HG03097 (cell line): Measurements from ENCODE around the gene WDR35.

Experiments
- ATAC-seq: cut with Tn5 transposase; IDR thresholded peaks from one replicate; pipeline ENCODE4 v1.9.1; 2021; ENCODE audit not compliant: unreplicated experiment, low FRiP score

The WDR35 gene

DNA sequence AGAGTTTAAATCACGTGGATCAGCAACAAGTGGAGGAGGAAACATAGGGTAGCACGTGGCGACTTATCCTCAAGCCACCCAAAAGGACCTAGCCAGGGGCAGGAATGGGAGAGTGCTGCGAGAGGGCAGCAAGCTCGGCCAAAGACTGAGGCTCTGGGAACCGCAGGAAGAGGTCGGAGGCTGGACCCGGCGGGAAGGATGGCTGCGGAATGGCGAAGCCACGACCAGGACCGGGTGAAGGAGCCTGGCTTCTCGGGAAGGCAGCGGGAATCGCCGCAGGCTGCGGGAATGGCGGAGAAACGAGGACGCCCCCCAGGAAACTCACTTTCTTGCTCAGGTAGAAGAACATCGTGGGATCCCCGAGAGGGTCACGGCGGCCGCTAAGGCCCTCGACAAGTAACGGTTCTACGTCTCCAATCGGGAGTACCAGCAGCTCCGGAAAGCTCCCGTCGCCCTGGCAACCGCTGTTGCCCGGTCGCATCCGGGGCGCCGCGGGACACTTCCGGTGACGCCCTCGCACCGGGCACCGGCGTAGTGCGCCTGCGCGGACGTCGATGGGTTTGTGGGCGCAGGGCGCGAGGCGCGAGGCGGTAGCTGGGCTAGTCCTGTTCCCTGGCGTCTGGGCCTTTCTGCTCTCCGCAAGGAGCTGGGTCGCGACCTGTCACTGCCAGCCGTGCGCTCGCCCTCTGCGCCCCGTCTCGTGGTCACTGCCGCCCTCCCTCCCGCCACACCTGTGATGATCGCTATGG is at the start of gene WDR35:
TSS of gene WDR35 (minus strand) at position 439 of the 749 bp plus-strand sequence. CDS start at position 349, 90 bp downstream.
- ATAC-seq = peak; percentile 94

DNA sequence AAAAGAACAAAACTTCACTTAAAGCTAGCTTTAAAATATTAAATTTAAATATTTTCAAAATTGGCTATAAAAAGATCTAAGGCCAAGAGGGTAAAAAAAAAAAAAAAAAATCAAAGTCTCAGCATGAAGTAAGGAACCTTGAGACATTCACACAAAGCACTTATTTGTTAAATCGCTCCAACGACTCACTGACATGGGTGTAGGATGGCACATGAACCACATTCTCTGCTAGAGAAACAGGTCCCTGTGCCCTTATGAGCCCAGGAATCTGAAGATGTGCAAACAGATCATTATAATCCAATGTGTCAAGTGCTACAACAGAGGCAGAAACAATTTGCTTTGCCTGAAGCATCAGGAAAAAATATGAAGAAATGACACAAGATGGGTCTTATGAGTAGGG is 47.8 kb upstream of the WDR35 start:
- no peak for ATAC-seq

DNA sequence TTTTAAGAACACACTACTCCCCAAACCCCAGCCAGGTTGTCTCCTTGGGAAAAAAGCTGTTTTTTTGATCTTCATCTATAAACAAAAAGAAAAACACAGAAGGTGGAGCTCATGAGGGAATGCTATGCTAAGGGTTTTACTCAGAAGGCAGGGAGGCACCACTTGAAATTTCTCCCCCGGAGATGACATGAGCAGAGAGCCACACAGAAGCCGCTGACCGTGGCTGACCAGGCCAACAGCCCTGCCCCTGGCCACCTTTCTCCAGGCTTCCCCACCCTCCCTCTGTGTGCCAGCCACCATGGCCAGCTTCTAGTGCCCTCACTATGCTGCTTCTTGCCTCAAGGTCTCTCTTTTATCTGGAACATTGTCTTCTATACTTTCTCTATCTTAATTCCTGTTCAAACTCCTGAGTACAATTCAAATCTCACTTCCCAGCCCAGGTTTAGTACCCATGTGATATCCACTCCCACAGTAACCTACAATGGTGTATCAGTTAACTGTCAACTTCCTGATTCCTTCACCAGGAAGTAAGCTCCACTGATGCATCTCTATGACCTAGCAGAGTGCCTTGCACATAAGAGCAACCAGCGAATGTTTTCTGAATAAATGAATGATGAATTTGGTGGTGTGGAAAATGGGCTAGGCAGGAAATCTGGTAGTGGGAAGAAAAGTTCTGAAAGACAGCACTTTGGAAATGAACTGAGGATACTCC is 46.2 kb upstream of the WDR35 start:
- ATAC-seq = no peak

DNA sequence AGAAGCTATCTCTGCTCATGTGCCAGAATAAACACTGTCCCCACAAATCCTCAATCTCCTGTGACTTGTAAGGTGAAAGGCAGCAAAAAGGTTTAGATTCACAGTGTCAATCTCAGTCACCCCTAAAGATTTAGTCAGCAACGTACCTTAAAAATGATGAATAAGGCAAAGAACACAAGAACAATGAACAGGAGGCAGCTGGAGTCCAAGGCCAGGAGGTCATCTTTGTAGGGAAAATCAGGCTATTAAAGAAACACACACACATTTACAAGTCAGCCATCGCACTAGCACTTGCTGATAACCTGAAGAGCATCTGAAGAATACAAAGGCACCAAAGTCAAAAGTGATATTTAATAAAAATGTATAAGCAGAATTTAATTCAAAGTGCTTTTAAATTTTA is 44.9 kb upstream of the WDR35 start:
- no peak for ATAC-seq

DNA sequence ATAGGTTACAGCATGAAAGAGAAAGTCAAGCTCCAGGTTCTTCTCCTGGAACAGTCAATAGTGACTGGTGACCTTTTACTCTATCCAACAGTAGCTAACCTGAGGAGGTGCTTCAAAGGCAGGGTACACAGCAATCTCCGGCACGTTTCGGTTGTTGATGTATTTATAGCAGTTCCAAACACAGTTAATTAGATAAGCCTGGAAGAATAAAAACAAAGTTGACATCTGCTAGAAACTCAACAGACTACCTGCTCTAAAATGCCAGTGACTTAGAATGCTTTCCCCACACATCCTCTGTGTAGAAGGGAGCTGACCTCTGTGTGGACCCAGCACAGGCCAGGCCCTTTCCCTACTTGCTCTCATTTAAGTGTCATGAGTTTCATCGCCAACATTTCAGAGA is 44.3 kb upstream of the WDR35 start:
- ATAC-seq = no peak

DNA sequence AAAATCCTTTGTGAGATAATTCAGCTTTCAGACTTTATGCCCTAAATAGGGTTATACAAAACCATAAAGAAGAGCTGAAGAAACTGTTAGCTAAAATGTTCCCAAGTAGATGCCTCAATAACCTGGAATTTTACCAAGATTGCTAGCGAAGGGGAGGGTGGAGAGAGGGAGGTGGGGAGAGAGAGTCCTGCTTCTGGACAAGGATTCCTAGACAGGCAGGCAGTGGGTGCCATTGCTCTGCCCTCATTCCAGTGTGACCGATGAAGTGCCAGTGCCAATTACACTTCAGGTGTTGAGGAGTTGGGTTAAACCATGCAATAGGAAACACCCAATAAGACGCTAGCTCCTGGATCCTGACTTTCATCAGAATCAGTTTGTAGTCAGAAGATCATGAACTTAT is 43.4 kb upstream of the WDR35 start:
- ATAC-seq = no peak

DNA sequence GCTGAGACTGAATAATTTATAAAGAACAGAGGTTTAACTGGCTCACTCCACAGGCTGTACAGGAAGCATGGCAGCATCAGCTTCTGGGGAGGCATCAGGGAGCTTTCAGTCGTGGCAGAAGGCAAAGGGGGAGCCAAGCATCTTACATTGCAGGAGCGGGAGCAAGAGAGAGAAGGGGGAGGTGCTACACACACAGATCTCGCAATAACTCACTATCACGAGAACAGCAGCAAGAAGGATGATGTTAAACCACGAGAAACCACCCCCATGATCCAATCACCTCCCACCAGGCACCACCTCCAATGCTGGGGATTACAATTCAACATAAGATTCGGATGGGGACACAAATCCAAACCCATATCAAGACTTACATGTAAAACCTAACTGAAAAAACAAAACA is 40.3 kb upstream of the WDR35 start:
- ATAC-seq = no peak

DNA sequence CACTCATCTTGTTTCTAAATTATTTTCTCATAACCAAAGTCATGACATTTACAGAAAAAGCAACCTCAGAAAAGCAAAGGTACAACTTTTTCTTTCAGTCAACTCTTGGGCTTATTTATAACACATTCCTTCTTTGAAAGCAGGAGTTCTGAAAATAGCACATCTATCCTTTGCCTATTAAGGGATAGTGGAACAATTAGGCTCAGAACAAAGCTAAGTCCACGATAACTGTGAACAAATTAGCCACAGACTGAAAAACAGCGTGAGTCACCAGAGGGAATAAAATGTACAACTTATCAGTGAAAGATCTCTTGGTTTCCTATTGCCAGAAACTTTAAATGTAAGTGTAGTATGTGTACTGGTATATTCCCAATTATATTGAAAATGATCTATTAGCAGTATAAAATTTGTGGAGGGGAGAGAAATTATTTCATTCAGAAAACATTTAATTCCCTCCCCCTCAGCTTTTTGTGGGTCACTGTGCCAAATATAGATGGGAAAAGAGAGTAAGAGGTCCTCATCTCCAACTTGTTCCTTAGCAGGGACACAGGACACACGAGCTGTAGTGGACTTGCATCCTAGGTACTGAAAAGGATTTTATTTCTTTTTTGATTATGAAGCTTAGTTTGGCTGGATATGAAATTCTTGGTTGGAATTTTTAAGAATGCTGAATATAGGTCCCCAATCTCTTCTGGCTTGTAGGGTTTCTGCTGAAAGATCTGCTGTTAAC is 38.0 kb upstream of the WDR35 start:
- no peak for ATAC-seq

DNA sequence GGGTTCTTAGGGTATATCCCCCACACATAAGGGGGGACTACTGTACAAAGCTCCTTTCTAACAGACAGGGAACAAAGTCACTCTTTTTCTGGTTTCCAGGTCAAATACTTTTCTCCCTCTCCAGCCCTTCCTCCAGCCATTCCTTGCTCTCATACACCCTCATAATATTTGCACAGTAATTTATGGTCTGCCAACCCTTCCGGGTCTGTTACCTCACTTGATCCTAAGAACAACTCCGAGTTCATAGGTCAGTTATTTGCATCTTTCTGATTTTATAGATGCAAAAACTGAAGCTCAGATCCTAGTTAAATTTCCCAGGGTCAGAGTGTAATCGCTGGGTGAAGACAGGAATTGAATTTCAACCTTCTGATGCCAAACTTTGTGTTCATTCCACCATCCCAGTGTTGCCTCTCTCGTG is 37.4 kb upstream of the WDR35 start:
- ATAC-seq = no peak

DNA sequence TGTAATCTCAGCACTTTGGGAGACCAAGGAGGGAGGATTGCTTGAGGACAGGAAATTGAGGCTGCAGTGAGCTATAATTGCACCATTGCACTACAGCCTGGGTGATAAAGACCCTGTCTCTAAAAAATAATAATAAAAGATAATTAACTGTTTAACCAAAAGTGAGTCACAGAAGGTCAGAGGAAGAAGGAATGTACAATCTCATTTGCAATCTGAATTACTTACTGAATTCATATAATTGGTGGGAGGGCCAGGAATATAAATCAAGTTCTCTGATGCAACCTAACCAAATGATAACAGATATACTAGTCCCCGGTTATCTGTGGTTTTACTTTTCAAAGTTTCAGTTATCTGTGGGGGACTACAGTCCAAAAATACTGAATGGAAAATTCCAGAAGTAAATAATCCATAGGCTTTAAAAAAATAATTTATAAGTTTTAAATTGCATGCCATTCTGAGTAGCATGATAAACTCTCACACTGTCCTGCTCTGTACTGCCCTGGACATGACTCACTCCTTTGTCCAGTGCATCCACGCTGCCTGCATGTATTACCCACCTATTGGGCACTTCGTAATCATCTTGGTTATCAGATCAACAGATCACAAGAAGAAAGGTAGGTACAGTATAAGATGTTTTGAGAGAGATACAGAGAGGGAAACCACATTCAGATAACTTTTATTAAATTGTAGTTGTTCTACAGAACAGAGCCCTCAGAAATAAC is 35.3 kb upstream of the WDR35 start:
- ATAC-seq = no peak

DNA sequence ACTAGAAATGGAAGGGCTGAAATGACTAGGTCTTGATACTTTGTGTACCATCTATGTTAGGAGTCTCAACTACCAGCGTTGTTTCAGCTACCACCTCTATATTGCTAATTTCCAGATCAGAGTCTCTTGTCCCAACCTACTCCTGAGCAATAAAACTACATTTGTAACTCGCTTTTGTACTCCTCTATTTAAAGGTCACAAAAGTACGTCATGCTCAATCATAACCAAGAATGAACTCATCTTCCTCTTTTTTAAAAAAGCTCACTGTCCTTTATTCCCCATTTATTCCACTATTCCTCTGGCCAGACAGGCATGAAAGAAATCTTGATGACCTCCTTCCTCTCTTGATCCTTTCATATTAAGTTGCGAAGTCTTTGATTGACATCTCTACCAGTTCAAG is 33.8 kb upstream of the WDR35 start:
- ATAC-seq = no peak

DNA sequence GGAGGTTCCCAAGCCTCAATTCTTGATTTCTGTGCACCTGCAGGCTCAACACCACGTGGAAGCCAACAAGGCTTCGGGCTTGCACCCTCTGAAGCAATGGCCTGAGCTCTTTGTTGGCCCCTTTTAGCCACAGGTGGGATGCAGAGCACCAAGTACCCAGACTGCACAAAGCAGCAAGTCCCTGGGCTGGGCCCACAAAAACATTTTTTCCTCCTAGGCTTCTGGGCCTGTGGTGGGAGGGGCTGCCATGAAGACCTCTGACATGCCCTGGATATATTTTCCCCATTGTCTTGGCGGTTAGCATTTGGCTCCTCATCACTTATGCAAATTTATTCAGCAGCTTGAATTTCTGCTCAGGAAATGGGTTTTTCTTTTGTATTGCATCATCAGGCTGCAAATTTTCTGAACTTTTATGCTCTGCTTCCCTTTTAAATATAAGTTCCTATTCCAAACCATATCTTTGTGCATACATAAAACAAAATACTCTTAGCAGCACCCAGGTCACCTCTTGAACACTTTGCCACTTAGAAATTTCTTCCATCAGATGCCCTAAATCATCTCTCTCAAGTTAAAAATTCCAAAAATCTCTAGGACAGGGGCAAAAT is 31.6 kb upstream of the WDR35 start:
- ATAC-seq = no peak

DNA sequence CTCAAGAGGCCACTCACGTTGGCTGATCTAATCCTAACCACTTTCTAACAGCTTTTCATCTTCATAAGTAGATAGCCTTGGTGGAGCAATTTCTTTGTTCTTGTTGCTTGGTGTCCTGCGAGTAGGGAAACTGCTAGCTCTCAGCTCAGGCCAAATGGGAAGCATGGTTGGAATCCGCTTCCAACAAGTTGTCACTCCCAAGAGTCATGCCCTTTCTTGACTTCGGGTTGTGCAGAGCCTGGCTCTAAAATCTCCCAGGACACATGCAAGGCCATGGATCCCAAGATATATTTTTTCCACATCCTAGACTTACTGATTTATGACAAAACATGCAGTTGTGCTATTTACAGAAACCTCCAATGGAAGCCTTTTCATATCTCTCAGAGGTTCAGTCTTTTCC is 29.8 kb upstream of the WDR35 start:
- no peak for ATAC-seq

DNA sequence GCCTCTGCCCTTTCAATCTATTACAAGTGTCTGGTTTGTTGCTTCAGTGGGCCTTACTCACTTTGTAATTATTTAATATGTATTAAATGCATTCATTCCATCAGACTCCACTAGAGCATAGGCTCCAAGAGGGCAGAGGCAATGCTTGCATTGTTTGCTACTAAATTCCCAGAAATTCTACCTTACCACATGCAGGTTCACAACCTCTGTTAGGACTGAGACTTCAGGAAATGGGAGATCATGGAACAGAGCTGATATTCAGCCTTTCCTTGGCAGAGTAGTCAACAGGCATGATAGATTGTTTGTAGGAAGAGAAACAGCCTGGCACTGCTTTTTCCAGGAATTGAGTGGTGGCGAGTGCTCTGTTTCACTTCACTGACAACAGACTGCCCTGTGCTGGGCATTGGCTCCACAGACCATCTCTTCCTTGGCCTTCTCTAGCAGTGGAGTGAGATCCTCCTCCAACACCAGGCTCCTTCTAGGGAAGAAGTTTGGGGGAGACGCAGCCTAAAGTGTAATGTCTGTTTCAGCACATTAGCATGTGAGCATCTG is 28.8 kb upstream of the WDR35 start:
- no peak for ATAC-seq

DNA sequence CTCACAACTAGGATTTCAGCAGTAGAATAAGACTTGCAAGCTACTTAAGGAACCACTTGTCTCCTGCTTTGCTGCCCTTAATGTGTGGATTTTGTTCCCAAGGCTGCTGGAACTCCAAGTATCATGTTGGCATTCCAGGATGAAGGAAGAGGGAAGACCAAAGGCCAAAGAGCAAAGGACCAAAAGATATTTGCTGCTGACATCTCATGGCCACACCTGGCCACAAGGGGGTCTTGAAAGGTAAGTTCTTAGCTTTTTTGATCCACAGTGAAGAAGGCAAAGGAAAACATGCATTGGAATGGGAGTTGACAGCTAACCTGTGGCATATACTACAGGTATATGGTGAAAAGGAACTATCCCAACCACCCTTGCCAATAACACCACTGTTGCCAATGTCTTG is 26.4 kb upstream of the WDR35 start:
- ATAC-seq = no peak

DNA sequence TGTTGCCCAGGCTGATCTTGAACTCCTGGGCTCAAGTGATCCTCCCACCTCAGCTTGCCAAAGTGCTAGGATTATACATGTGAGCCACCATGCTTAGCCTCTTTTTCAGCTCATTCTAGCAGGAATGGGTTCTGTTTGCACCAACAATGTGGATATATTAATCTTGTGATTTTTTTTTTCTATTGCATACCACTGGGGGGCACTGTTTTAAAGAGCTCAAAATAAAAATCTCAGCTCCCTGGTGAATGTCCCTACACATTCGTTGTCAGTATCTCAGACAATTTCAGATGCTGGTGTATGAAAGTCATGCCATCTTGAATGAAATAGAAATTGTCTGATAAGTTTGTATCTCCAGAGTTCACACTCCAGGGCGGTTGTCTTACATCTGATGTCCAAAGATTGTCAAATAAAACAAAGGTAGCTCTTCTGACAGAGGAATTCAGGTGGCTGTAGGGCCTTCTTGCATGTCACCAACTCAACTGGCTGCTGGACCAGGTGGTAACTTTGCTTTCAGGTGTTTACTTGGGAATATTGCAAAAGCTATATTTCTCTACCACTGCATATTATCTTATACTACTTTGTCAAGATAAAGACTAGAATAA is 25.7 kb upstream of the WDR35 start:
- no peak for ATAC-seq

DNA sequence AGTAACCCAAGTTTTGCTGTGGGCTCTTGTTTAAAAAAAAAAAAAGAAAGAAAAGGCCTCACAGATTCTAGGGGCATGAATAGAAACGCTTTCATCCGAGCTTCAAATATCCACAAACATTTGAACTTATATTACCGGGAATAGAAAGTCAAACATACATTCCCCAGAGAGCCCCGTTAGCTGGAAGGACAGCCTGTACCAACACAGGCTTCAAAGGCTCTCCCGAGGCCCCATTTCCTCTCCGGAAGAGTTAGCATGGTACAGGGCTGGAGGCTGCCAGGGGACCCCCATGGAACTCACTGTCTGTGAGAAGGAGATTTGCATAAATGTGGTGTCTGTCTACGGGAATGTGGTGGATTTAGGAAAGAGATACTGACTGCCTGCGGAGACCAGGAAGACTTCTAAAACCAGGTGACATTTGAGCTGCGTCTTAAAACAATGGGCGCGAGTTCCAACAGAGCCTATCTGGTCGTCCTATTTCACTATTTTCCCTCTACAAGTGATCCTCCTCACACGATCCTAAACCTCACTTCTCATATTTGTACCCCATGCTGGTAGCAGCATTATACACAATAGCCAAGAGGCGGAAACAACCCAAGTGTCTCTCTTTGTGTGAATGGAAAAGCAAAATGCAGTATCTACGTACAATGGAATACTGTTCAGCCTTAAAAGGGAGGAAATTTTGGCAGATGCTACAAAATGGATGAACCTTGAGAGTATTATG is 23.4 kb upstream of the WDR35 start:
- no peak for ATAC-seq

DNA sequence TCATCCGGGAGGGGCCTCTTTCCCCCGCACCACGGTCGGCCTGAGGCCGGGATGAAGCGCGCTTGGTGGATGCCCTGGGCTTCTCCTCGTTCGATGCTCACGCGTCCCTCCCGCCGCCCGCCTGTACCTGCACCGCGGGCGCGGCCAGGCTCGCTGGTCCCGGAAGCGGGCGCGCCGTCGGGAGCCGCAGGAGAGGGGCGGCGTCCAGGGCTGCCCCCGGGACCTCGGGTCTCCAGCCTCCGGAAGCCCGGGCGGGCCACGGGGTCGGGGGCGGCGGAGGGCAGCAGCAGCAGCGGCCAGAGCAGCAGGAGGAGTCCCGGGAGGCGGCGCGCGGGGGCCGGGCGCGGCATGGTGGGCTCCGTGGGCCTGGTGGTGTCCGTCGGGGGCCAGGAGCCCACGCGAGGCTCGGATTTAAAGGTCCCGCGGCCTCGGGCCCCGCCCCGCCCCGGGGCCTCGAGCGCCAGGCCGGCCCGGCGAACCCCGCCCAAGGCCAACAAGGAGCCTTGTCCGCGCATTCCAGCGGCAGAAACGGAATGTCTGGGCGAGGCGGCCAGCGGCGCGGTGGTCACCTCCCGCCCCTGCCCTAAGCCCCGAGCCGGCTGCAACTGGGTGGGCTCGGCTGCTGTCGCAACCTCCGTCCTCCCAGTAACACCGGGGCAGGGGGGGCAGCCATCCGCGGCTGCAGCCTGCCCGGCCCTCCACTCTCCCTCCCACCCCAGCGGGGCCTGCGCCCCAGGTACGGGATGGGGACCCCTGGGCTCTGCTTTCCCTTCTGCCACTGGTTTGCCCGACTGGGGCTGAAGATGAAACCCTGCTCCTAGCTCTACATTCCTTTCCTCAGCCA is 22.6 kb upstream of the WDR35 start, which contains the start of gene MATN3:
TSS of gene MATN3 (minus strand) at position 387 of the 844 bp plus-strand sequence. CDS start at position 350, 37 bp downstream.
- ATAC-seq = no peak
